Kidney epithelial cell (primary cell): ENCODE measurements around the gene MARCHF9. TPM values are rescaled to one million over a fixed set of nuclear protein-coding genes. Genes with fewer than 3 reads are reported as not detected.

Source experiments
- DNase-seq: peaks from one replicate; pipeline ENCODE4 v3.0.0-alpha.2; 2010; ENCODE audit warnings: low read depth
- H3K27me3 ChIP-seq: 2 replicates; pipeline ENCODE4 v1.6.0; 2011; ENCODE audit warnings: low read length; ENCODE audit not compliant: control insufficient read depth, insufficient read depth
- H3K36me3 ChIP-seq: 2 replicates; pipeline ENCODE4 v1.5.1; 2011; ENCODE audit warnings: low read length; ENCODE audit not compliant: control insufficient read depth, insufficient read depth
- H3K4me3 ChIP-seq: 2 replicates; pipeline ENCODE4 v1.5.1; 2011; ENCODE audit warnings: low read depth, mild to moderate bottlenecking, control low read depth, low read length
- CTCF ChIP-seq: IDR thresholded peaks from 2 replicates; pipeline ENCODE4 v1.5.1; 2011; ENCODE audit warnings: mild to moderate bottlenecking, moderate library complexity, low read length, control low read depth, inconsistent platforms; ENCODE audit not compliant: insufficient read depth, poor library complexity, severe bottlenecking
- total RNA-seq: library from RNA; depleted of rRNA; stranded (reverse); fragments of >200 nt; gene quantifications from 2 replicates; pipeline ENCODE4 v1.2.3, GENCODE V29; 2015

MARCHF9 gene
- total RNA-seq, 1 donor from 2014 or later: 16.7 TPM

- Histone ChIP-seq H3K36me3 (no peaks in the 10 kb centered on the region), H3K27me3 (no peaks in the 10 kb centered on the region), H3K4me3 (no peak overlapping the region)
- no peak for TF ChIP-seq CTCF
- DNase-seq: no peak
Observed at GRCh38 chr12:57781244-57781643, 26.3 kb downstream of the MARCHF9 start.

- H3K36me3 ChIP-seq: no peaks in the 10 kb centered on the region
- no peaks in the 10 kb centered on the region for H3K27me3 ChIP-seq
- DNase-seq: no peak
- no peak for TF ChIP-seq CTCF
- H3K4me3 ChIP-seq: no peak overlapping the region
Observed at GRCh38 chr12:57781801-57782200, 26.9 kb downstream of the MARCHF9 start.

GRCh38 chr12:57782243-57782607 lies 27.3 kb downstream of the MARCHF9 start:
- no peak for TF ChIP-seq CTCF
- no peak for DNase-seq
- Histone ChIP-seq H3K27me3 (no peaks in the 10 kb centered on the region), H3K36me3 (peaks cover 2% of the 10 kb centered on the region), H3K4me3 (no peak overlapping the region)

GRCh38 chr12:57782608-57783465 lies 27.9 kb downstream of the MARCHF9 start, which contains the start of gene TSFM:
Gene TSFM, plus strand, starts transcription at chr12:57782787. Its CDS starts 15 bp downstream, at chr12:57782802.
- peak within 1 kb of the TSS; percentile 100 for H3K4me3 ChIP-seq
- TF ChIP-seq CTCF: peak; percentile 92
- no peaks in the 10 kb centered on the region for H3K27me3 ChIP-seq
- H3K36me3 ChIP-seq: peaks cover 2% of the 10 kb centered on the region
- DNase-seq: peak; percentile 56

GRCh38 chr12:57783466-57783801 lies 28.5 kb downstream of the MARCHF9 start:
- no peaks in the 10 kb centered on the region for H3K27me3 ChIP-seq
- no peak for TF ChIP-seq CTCF
- peak overlapping the region; percentile 100 for H3K4me3 ChIP-seq
- peaks cover 2% of the 10 kb centered on the region for H3K36me3 ChIP-seq
- DNase-seq: no peak

- DNase-seq: no peak
- no peak overlapping the region for H3K4me3 ChIP-seq
- TF ChIP-seq CTCF: no peak
- H3K36me3 ChIP-seq: peaks cover 2% of the 10 kb centered on the region
- no peaks in the 10 kb centered on the region for H3K27me3 ChIP-seq
Observed at GRCh38 chr12:57783861-57784260, 29.0 kb downstream of the MARCHF9 start.
